ENCODE data around the gene PFKP. TPM values are rescaled to one million over a fixed set of nuclear protein-coding genes. Genes with fewer than 3 reads are reported as not detected.

The PFKP gene
- total RNA-seq, 1 donor from 2014 or later = 24.2 TPM

- Mint-ChIP-seq H3K4me1 (ENCODE audit: low read depth, unreplicated experiment) (peaks cover 11% of the 10 kb centered on the region), H3K27me3 (ENCODE audit: unreplicated experiment) (no peaks in the 10 kb centered on the region), H3K4me3 (ENCODE audit: unreplicated experiment) (peak overlapping the region; percentile 42), H3K9me3 (ENCODE audit: unreplicated experiment) (peaks cover 5% of the 10 kb centered on the region), H3K36me3 (ENCODE audit: unreplicated experiment) (peaks cover 4% of the 10 kb centered on the region), H3K27ac (ENCODE audit: unreplicated experiment) (peak overlapping the region; percentile 38)
- DNase-seq = no peak
- no peak for TF ChIP-seq CTCF (IDR thresholded peaks at IDR 0.05; ENCODE audit: partially characterized antibody, unreplicated experiment)
Measured at GRCh38 chr10:3046210-3046779, 21.1 kb upstream of the PFKP start.

DNA sequence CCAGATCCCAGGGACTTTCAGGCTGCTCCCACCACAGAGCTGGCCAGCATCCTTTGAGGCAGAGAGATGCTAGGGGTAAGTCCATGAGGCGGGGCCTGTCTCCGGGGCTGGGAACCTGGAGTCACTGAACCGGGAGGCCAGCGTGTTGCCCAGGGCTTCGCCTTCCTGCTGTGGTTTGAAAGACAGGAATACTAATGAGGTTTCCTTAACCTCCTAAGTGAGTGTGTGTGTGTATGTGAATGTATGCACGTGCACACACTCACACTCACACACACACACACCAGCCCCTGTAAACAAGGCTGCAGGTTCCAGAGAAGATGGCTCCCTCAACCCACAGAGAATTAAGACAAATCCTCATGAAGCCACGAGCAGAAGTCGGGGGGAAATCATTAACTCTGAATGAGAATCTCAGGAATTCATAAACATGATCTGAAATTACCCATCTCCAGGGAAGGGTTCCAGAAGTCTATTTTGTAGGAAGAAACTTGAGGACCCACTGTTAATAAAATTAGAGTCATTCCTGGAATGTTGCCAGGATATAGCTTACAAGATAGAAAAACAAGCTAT is 20.3 kb upstream of the PFKP start:
- Mint-ChIP-seq H3K4me1 (ENCODE audit: low read depth, unreplicated experiment) (peaks cover 11% of the 10 kb centered on the region), H3K27ac (ENCODE audit: unreplicated experiment) (no peak overlapping the region), H3K4me3 (ENCODE audit: unreplicated experiment) (no peak overlapping the region), H3K36me3 (ENCODE audit: unreplicated experiment) (no peaks in the 10 kb centered on the region), H3K27me3 (ENCODE audit: unreplicated experiment) (no peaks in the 10 kb centered on the region), H3K9me3 (ENCODE audit: unreplicated experiment) (peaks cover 2% of the 10 kb centered on the region)
- no peak for TF ChIP-seq CTCF (IDR thresholded peaks at IDR 0.05; ENCODE audit: partially characterized antibody, unreplicated experiment)
- no peak for DNase-seq

DNA sequence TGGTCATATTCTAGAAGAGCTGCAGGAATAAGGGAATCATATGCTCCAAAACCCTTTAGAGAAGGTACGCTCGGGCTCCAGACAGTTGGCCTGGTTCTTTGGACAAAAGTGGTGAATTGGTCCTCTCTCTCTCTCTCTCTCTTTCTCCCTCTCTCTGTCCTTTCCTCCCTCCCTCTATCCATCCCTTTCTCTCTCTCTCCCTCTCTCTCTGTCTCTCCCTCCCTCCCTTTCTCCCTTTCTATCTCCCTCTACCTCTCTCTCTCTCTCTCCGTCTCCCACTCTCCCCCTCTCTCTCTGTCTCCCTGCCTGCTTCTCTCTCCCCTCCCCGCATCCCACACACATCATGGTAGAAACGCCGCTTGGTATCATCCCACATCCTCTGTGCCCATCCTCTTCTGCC is 19.8 kb upstream of the PFKP start:
- H3K9me3 Mint-ChIP-seq (ENCODE audit: unreplicated experiment) = peaks cover 2% of the 10 kb centered on the region
- no peak for TF ChIP-seq CTCF (IDR thresholded peaks at IDR 0.05; ENCODE audit: partially characterized antibody, unreplicated experiment)
- H3K27ac Mint-ChIP-seq (ENCODE audit: unreplicated experiment) = no peak overlapping the region
- no peak overlapping the region for H3K4me3 Mint-ChIP-seq (ENCODE audit: unreplicated experiment)
- H3K27me3 Mint-ChIP-seq (ENCODE audit: unreplicated experiment) = no peaks in the 10 kb centered on the region
- peaks cover 11% of the 10 kb centered on the region for H3K4me1 Mint-ChIP-seq (ENCODE audit: low read depth, unreplicated experiment)
- no peaks in the 10 kb centered on the region for H3K36me3 Mint-ChIP-seq (ENCODE audit: unreplicated experiment)
- DNase-seq = no peak

DNA sequence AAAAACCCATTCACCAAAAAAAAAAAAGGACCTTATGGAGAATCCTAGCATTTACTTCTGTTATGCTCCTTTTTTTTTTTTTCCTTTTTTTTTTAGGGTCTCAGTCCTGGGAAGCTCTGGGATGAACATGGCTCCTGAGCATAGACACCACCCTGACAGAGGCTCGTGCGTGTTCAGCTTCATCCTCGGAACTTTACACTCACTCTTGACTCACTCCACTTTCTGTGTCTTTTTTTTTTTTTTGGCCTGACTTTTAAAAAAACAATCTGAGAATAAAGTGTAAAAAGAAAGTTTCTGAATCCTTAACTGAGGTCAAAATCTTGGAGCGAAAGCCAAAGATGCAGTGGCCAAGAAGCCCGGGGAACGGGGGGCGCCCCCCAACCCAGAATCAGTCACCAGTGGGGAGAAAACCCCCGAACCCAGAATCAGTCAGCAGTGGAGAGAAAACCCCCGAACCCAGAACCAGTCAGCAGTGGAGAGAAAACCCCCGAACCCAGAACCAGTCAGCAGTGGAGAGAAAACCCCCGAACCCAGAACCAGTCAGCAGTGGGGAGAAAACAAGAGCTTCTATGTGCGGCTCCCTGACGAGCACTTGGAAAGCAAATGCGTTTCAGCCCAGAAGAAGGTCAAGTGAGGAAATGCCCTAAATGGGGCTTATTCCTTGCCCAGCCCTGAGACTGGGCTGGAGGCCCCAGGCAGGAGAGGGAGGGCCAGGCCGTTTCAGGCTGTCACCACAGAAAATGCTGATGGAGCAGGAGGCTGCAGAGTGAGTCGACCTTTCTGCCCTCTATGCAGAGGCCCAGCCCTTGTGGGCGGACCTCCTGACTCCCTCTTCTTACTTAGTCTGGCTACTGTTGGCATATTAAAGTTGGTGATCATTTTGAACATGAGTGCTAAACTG is 19.0 kb upstream of the PFKP start:
- Mint-ChIP-seq H3K4me1 (ENCODE audit: low read depth, unreplicated experiment) (peaks cover 11% of the 10 kb centered on the region), H3K36me3 (ENCODE audit: unreplicated experiment) (no peaks in the 10 kb centered on the region), H3K9me3 (ENCODE audit: unreplicated experiment) (peaks cover 2% of the 10 kb centered on the region), H3K4me3 (ENCODE audit: unreplicated experiment) (no peak overlapping the region), H3K27ac (ENCODE audit: unreplicated experiment) (no peak overlapping the region), H3K27me3 (ENCODE audit: unreplicated experiment) (no peaks in the 10 kb centered on the region)
- no peak for DNase-seq
- no peak for TF ChIP-seq CTCF (IDR thresholded peaks at IDR 0.05; ENCODE audit: partially characterized antibody, unreplicated experiment)

DNA sequence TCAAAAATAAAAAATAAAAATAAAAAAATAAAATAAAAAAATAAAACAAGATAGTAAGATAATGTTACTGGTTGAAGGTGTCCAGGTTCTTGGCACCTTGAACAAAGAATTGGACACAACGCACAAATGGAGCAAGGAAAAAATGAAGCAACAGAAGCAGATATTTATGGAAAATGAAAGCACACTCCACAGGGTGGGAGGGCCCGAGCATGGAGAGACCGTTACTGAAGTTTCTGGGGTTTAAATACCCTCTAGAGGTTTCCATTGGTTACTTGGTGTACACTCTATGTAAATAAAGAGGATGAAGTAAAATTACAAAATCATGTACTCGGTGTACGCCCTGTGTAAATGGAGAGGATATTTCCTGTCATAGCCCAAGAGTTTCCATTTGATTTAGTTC is 15.7 kb upstream of the PFKP start:
- no peaks in the 10 kb centered on the region for H3K9me3 Mint-ChIP-seq (ENCODE audit: unreplicated experiment)
- H3K4me1 Mint-ChIP-seq (ENCODE audit: low read depth, unreplicated experiment) = no peaks in the 10 kb centered on the region
- H3K36me3 Mint-ChIP-seq (ENCODE audit: unreplicated experiment) = no peaks in the 10 kb centered on the region

More for the DNA sequence above, 15.7 kb upstream of the PFKP start:
- Mint-ChIP-seq H3K4me3 (ENCODE audit: unreplicated experiment) (no peak overlapping the region), H3K27ac (ENCODE audit: unreplicated experiment) (no peak overlapping the region), H3K27me3 (ENCODE audit: unreplicated experiment) (no peaks in the 10 kb centered on the region)
- no peak for DNase-seq
- no peak for TF ChIP-seq CTCF (IDR thresholded peaks at IDR 0.05; ENCODE audit: partially characterized antibody, unreplicated experiment)

Measured in glutamatergic neuron (in vitro differentiated cells).